ENCODE measurements around the gene C10orf88. TPM values are rescaled to one million over a fixed set of nuclear protein-coding genes. Genes with fewer than 3 reads are reported as not detected.
"Not testable (repeated sequence)": the region's sequence is repeated elsewhere in the genome, so short reads cannot be mapped to it uniquely, and the experiment has no call there.

C10orf88 gene
- polyA plus RNA-seq, 2 donors, result 3.1 to 4.0 TPM

DNA sequence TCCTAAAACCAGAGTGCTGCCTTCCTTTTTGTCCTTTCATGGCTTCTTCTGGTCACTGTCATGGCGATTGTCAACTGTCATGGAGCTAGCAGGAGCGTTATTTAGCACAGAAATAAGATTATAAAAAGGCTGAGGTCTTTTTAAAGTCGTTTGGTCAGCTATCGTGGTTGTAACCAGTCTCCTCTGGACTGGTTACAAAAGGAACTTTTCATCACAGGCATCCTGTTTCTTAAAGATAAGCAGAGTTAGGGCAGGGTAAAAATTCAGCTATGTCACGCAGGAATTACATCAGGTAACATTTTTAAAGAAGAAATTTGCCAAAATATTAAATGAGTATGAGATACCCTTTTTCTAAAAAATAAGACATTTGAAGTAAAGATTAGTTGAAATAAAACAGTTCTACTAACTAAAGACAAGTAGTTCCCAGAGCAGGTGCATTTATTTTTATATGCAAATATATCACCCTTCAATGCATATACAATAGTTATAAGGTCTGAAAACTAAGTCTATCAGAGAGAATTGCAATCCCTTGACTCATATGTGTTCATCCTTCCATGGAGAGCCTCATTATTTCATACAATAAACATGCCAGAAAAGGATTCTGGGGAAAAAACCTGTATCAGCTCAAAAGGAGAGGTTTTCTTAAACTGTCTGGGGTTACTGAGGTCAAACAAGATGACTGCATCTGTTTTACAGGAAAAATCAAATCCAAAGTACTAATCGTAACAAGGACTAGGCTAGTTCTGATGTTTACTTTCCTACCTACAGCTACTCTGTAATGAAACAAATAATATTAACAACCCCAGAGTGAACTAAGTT lies 22.7 kb downstream of the C10orf88 start:
- Histone ChIP-seq H3K9me3 (ENCODE audit: control insufficient read depth in 2 of 2, insufficient read depth in 1 of 2, low read depth in 1 of 2, low read length in 1 of 2) (no peaks in the 10 kb centered on the region), H3K36me3 (ENCODE audit: control insufficient read depth in 2 of 2, insufficient read depth in 2 of 2, low read length in 1 of 2) (peaks cover 0 to 2% of the 10 kb centered on the region in 2 donors), H3K4me1 (ENCODE audit: control insufficient read depth in 2 of 2, insufficient read depth in 2 of 2, low read length in 1 of 2) (no peaks in the 10 kb centered on the region), H3K27ac (ENCODE audit: low read depth in 2 of 2, low read length in 1 of 2) (no peak overlapping the region), H3K27me3 (ENCODE audit: control insufficient read depth in 1 of 2, insufficient read depth in 2 of 2, low read length in 2 of 2) (no peaks in the 10 kb centered on the region), H3K4me3 (ENCODE audit: low read depth in 1 of 2, low read length in 2 of 2) (no peak overlapping the region)
- WGBS, 2 donors, result 81 to 86% methylated on average over 6 of the region's 6 CpGs

- H3K27ac ChIP-seq (ENCODE audit: low read depth in 2 of 2, low read length in 1 of 2), result no peak overlapping the region
- 95 to 100% methylated on average over 1 of the region's 1 CpG for WGBS, 2 donors
- no peaks in the 10 kb centered on the region for H3K4me1 ChIP-seq (ENCODE audit: control insufficient read depth in 2 of 2, insufficient read depth in 2 of 2, low read length in 1 of 2)
- no peaks in the 10 kb centered on the region for H3K9me3 ChIP-seq (ENCODE audit: control insufficient read depth in 2 of 2, insufficient read depth in 1 of 2, low read depth in 1 of 2, low read length in 1 of 2)
- H3K36me3 ChIP-seq (ENCODE audit: control insufficient read depth in 2 of 2, insufficient read depth in 2 of 2, low read length in 1 of 2), result peaks cover 0 to 2% of the 10 kb centered on the region in 2 donors
- no peaks in the 10 kb centered on the region for H3K27me3 ChIP-seq (ENCODE audit: control insufficient read depth in 1 of 2, insufficient read depth in 2 of 2, low read length in 2 of 2)
- no peak overlapping the region for H3K4me3 ChIP-seq (ENCODE audit: low read depth in 1 of 2, low read length in 2 of 2)
Observed at GRCh38 chr10:122930140-122930539, 23.9 kb downstream of the C10orf88 start.

GRCh38 chr10:122915700-122916099 lies 38.3 kb downstream of the C10orf88 start:
- Histone ChIP-seq H3K4me1 (ENCODE audit: control insufficient read depth in 2 of 2, insufficient read depth in 2 of 2, low read length in 1 of 2) (no peaks in the 10 kb centered on the region), H3K36me3 (ENCODE audit: control insufficient read depth in 2 of 2, insufficient read depth in 2 of 2, low read length in 1 of 2) (no peaks in the 10 kb centered on the region), H3K4me3 (ENCODE audit: low read depth in 1 of 2, low read length in 2 of 2) (no peak overlapping the region), H3K9me3 (ENCODE audit: control insufficient read depth in 2 of 2, insufficient read depth in 1 of 2, low read depth in 1 of 2, low read length in 1 of 2) (no peaks in the 10 kb centered on the region), H3K27me3 (ENCODE audit: control insufficient read depth in 1 of 2, insufficient read depth in 2 of 2, low read length in 2 of 2) (no peaks in the 10 kb centered on the region), H3K27ac (ENCODE audit: low read depth in 2 of 2, low read length in 1 of 2) (no peak overlapping the region)
- 63 to 75% methylated on average over 2 of the region's 2 CpGs for WGBS, 2 donors

DNA sequence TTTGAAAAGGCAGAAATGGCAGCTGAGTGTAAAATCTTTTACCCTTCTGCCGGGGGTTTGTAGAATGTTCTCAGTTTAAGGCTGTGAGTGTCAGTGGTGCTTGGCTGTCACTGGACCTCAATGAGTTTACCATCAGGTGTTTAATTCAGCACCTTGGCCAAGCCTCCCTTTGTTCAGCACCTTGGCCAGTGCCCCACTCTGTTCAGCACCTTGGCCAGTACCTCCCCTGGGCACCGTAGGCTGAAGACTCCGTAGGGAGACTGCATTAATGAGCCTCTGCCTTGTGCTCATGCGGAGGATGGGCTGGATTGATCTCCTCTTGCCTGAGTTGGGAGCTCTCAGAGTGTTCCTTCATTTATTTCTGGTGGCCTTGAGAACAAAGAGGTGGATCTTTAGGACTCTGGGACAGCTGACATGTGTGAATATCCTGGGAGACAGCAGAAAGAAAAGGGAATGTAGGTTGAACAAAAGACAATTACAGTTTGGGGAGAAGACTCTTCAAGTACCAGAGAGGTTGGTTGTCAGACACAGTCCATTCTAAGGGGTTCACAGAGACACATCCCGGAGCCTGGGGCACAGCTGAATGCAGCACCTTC lies 42.0 kb downstream of the C10orf88 start:
- Histone ChIP-seq H3K9me3 (ENCODE audit: control insufficient read depth in 2 of 2, insufficient read depth in 1 of 2, low read depth in 1 of 2, low read length in 1 of 2) (no peaks in the 10 kb centered on the region), H3K4me3 (ENCODE audit: low read depth in 1 of 2, low read length in 2 of 2) (no peak overlapping the region), H3K4me1 (ENCODE audit: control insufficient read depth in 2 of 2, insufficient read depth in 2 of 2, low read length in 1 of 2) (no peaks in the 10 kb centered on the region), H3K27me3 (ENCODE audit: control insufficient read depth in 1 of 2, insufficient read depth in 2 of 2, low read length in 2 of 2) (no peaks in the 10 kb centered on the region), H3K27ac (ENCODE audit: low read depth in 2 of 2, low read length in 1 of 2) (no peak overlapping the region), H3K36me3 (ENCODE audit: control insufficient read depth in 2 of 2, insufficient read depth in 2 of 2, low read length in 1 of 2) (no peaks in the 10 kb centered on the region)
- 25 to 30% methylated on average over 5 of the region's 5 CpGs for WGBS, 2 donors

- H3K27me3 ChIP-seq (ENCODE audit: control insufficient read depth in 1 of 2, insufficient read depth in 2 of 2, low read length in 2 of 2), result no peaks in the 10 kb centered on the region
- no peaks in the 10 kb centered on the region for H3K36me3 ChIP-seq (ENCODE audit: control insufficient read depth in 2 of 2, insufficient read depth in 2 of 2, low read length in 1 of 2)
- 60 to 72% methylated on average over 1 of the region's 1 CpG for WGBS, 2 donors
- no peaks in the 10 kb centered on the region for H3K4me1 ChIP-seq (ENCODE audit: control insufficient read depth in 2 of 2, insufficient read depth in 2 of 2, low read length in 1 of 2)
- H3K27ac ChIP-seq (ENCODE audit: low read depth in 2 of 2, low read length in 1 of 2), result no peak within 1 kb of the TSS
- no peak within 1 kb of the TSS for H3K4me3 ChIP-seq (ENCODE audit: low read depth in 1 of 2, low read length in 2 of 2)
- H3K9me3 ChIP-seq (ENCODE audit: control insufficient read depth in 2 of 2, insufficient read depth in 1 of 2, low read depth in 1 of 2, low read length in 1 of 2), result no peaks in the 10 kb centered on the region
Observed at GRCh38 chr10:122910310-122910709, 43.7 kb downstream of the C10orf88 start, which contains the start of gene FAM24A. TSS of gene FAM24A (plus strand) at chr10:122910610. CDS start at chr10:122911635, 1,025 bp downstream.

GRCh38 chr10:122903861-122904260 lies 50.2 kb downstream of the C10orf88 start:
- not testable (repeated sequence) for H3K27me3 ChIP-seq (ENCODE audit: control insufficient read depth in 1 of 2, insufficient read depth in 2 of 2, low read length in 2 of 2); H3K36me3 ChIP-seq (ENCODE audit: control insufficient read depth in 2 of 2, insufficient read depth in 2 of 2, low read length in 1 of 2); H3K4me3 ChIP-seq (ENCODE audit: low read depth in 1 of 2, low read length in 2 of 2); H3K4me1 ChIP-seq (ENCODE audit: control insufficient read depth in 2 of 2, insufficient read depth in 2 of 2, low read length in 1 of 2); H3K27ac ChIP-seq (ENCODE audit: low read depth in 2 of 2, low read length in 1 of 2); H3K9me3 ChIP-seq (ENCODE audit: control insufficient read depth in 2 of 2, insufficient read depth in 1 of 2, low read depth in 1 of 2, low read length in 1 of 2)
- WGBS, 2 donors, result 75 to 79% methylated on average over 4 of the region's 4 CpGs

DNA sequence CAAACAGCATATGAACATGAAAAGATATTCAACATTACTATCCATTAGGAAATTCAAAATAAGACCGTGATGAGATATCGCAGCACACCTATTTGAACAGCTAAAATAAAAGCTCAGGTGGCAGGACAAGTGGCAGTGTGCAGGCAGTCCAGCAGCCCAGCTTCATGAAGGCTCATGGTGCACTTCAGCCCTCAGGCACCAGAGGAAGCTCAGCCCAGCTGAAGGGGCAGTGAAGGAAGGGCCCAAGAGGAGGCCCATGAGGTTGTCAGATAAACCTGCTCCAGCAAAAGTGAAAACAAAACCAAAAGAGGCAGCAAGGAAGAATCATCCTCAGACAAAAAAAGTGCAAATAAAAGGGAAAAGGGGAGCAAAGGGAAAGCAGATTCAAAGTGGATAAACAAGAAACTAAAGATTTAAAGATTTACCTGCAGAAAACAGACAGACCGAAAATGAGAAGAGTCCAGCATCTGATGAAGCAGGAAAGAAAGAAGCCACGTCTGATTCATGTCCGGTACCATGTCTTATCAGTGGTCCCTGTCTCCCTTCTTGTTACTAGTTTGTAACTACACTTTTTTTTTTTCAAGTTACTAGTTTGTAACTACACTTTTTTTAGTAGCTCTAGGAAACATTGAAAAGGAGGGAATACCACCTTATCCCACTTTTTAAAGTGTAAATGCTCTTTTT lies 59.6 kb downstream of the C10orf88 start:
- Histone ChIP-seq H3K27me3 (ENCODE audit: control insufficient read depth in 1 of 2, insufficient read depth in 2 of 2, low read length in 2 of 2) (no peaks in the 10 kb centered on the region), H3K27ac (ENCODE audit: low read depth in 2 of 2, low read length in 1 of 2) (no peak overlapping the region), H3K4me3 (ENCODE audit: low read depth in 1 of 2, low read length in 2 of 2) (no peak overlapping the region), H3K9me3 (ENCODE audit: control insufficient read depth in 2 of 2, insufficient read depth in 1 of 2, low read depth in 1 of 2, low read length in 1 of 2) (no peaks in the 10 kb centered on the region), H3K36me3 (ENCODE audit: control insufficient read depth in 2 of 2, insufficient read depth in 2 of 2, low read length in 1 of 2) (no peaks in the 10 kb centered on the region), H3K4me1 (ENCODE audit: control insufficient read depth in 2 of 2, insufficient read depth in 2 of 2, low read length in 1 of 2) (no peaks in the 10 kb centered on the region)
- 86 to 92% methylated on average over 5 of the region's 5 CpGs for WGBS, 2 donors

DNA sequence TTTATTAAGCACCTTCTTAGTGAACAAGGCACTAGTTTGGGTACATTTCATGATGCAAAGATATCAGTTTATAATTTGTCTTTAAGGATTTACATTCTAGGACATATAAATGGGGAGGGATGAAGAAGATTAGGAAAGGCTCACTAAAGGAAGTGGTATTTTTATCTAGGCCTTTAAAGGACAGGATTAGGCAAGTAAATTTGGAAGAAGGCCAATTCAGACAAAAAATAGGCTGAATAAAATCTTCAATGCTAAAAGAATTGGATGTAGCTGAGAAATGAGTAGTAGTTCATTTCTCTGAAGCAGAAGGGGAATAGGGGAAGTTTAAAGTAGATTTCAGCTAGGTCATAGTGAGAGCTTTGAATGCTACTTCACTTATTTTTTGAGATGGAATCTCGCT lies 69.9 kb downstream of the C10orf88 start:
- Histone ChIP-seq H3K4me1 (ENCODE audit: control insufficient read depth in 2 of 2, insufficient read depth in 2 of 2, low read length in 1 of 2) (peaks cover 0 to 6% of the 10 kb centered on the region in 2 donors), H3K27ac (ENCODE audit: low read depth in 2 of 2, low read length in 1 of 2) (no peak overlapping the region), H3K9me3 (ENCODE audit: control insufficient read depth in 2 of 2, insufficient read depth in 1 of 2, low read depth in 1 of 2, low read length in 1 of 2) (no peaks in the 10 kb centered on the region), H3K4me3 (ENCODE audit: low read depth in 1 of 2, low read length in 2 of 2) (no peak overlapping the region), H3K27me3 (ENCODE audit: control insufficient read depth in 1 of 2, insufficient read depth in 2 of 2, low read length in 2 of 2) (no peaks in the 10 kb centered on the region), H3K36me3 (ENCODE audit: control insufficient read depth in 2 of 2, insufficient read depth in 2 of 2, low read length in 1 of 2) (no peaks in the 10 kb centered on the region)
- WGBS, 2 donors, result 93 to 95% methylated on average over 1 of the region's 1 CpG

- peaks cover 0 to 6% of the 10 kb centered on the region in 2 donors for H3K4me1 ChIP-seq (ENCODE audit: control insufficient read depth in 2 of 2, insufficient read depth in 2 of 2, low read length in 1 of 2)
- H3K9me3 ChIP-seq (ENCODE audit: control insufficient read depth in 2 of 2, insufficient read depth in 1 of 2, low read depth in 1 of 2, low read length in 1 of 2), result no peaks in the 10 kb centered on the region
Observed at GRCh38 chr10:122882766-122883165, 71.3 kb downstream of the C10orf88 start.

More at GRCh38 chr10:122882766-122883165, 71.3 kb downstream of the C10orf88 start:
- Histone ChIP-seq H3K36me3 (ENCODE audit: control insufficient read depth in 2 of 2, insufficient read depth in 2 of 2, low read length in 1 of 2) (no peaks in the 10 kb centered on the region), H3K4me3 (ENCODE audit: low read depth in 1 of 2, low read length in 2 of 2) (no peak overlapping the region), H3K27ac (ENCODE audit: low read depth in 2 of 2, low read length in 1 of 2) (no peak overlapping the region), H3K27me3 (ENCODE audit: control insufficient read depth in 1 of 2, insufficient read depth in 2 of 2, low read length in 2 of 2) (no peaks in the 10 kb centered on the region)
